GM23338 (cell line): ENCODE measurements around the gene CACNB1. TPM values are rescaled to one million over a fixed set of nuclear protein-coding genes. Genes with fewer than 3 reads are reported as not detected.

Experiments used
- ATAC-seq: fragments of 200-7000 bp; cut with Tn5 transposase; 3 replicates; pipeline ENCODE4 v1.9.1; 2020
- DNase-seq: peaks from one replicate; pipeline ENCODE4 v3.0.0-alpha.2; 2015; ENCODE audit warnings: low spot score
- H2AFZ ChIP-seq: fragments of 200-600 bp; sonication (generic); 2 replicates; pipeline ENCODE4 v1.8.0; 2016; ENCODE audit warnings: antibody characterized with exemption, mild to moderate bottlenecking, moderate library complexity
- H3F3A ChIP-seq: fragments of 200-600 bp; sonication (generic); replicated peaks from 2 replicates; pipeline ENCODE4 v1.8.0; 2017; ENCODE audit warnings: antibody characterized with exemption, mixed run types, low read depth
- H3K27ac ChIP-seq: fragments of 200-600 bp; sonication (generic); 2 replicates; pipeline ENCODE4 v1.6.1; 2016; ENCODE audit warnings: low read depth
- H3K27me3 ChIP-seq: fragments of 200-600 bp; sonication (generic); 2 replicates; pipeline ENCODE4 v1.8.0; 2016; ENCODE audit warnings: mild to moderate bottlenecking, mixed run types, moderate library complexity; ENCODE audit not compliant: insufficient read depth
- H3K36me3 ChIP-seq: fragments of 200-600 bp; sonication (generic); 2 replicates; pipeline ENCODE4 v1.8.0; 2016; ENCODE audit warnings: mild to moderate bottlenecking; ENCODE audit not compliant: insufficient read depth
- H3K4me1 ChIP-seq: fragments of 200-600 bp; sonication (generic); 2 replicates; pipeline ENCODE4 v1.8.0; 2016; ENCODE audit warnings: mild to moderate bottlenecking, moderate library complexity; ENCODE audit not compliant: insufficient read depth
- H3K4me2 ChIP-seq: fragments of 200-600 bp; sonication (generic); 2 replicates; pipeline ENCODE4 v1.7.1; 2017; ENCODE audit warnings: mixed run types
- H3K4me3 ChIP-seq: fragments of 200-600 bp; sonication (generic); 2 replicates; pipeline ENCODE4 v1.6.1; 2016; ENCODE audit warnings: mixed run types
- H3K79me2 ChIP-seq: fragments of 200-600 bp; sonication (generic); replicated peaks from 2 replicates; pipeline ENCODE4 v1.8.0; 2017; ENCODE audit warnings: mild to moderate bottlenecking; ENCODE audit not compliant: insufficient read depth
- H3K9me2 ChIP-seq: fragments of 200-600 bp; sonication (generic); 2 replicates; pipeline ENCODE4 v1.8.0; 2017; ENCODE audit not compliant: insufficient read depth
- H4K20me1 ChIP-seq: fragments of 200-600 bp; sonication (generic); replicated peaks from 2 replicates; pipeline ENCODE4 v1.8.0; 2017; ENCODE audit warnings: mild to moderate bottlenecking; ENCODE audit not compliant: insufficient read depth
- H3K27ac Mint-ChIP-seq: 2 replicates; pipeline ENCODE4 v1.8.0; 2020; ENCODE audit warnings: inconsistent platforms, mild to moderate bottlenecking, moderate library complexity, mixed read lengths
- H3K27me3 Mint-ChIP-seq: 3 replicates; pipeline ENCODE4 v1.8.0; 2022; ENCODE audit warnings: low read depth, mild to moderate bottlenecking, moderate library complexity, mixed read lengths, inconsistent platforms; ENCODE audit not compliant: insufficient read depth, poor library complexity
- H3K36me3 Mint-ChIP-seq: 3 replicates; pipeline ENCODE4 v1.8.0; 2021; ENCODE audit warnings: low read depth, mild to moderate bottlenecking, inconsistent platforms, moderate library complexity, mixed read lengths
- H3K4me1 Mint-ChIP-seq: 3 replicates; pipeline ENCODE4 v1.8.0; 2020; ENCODE audit warnings: mild to moderate bottlenecking, inconsistent platforms, mixed read lengths
- H3K4me3 Mint-ChIP-seq: 3 replicates; pipeline ENCODE4 v1.8.0; 2021; ENCODE audit warnings: moderate library complexity, mild to moderate bottlenecking, inconsistent platforms, mixed read lengths
- H3K9me3 Mint-ChIP-seq: 3 replicates; pipeline ENCODE4 v1.8.0; 2020; ENCODE audit warnings: moderate library complexity, mild to moderate bottlenecking, inconsistent platforms, mixed read lengths
- CREB1 ChIP-seq: fragments of 250-450 bp; sonication (Bioruptor Pico); IDR thresholded peaks from 2 replicates; pipeline ENCODE4 v1.5.0; 2020; ENCODE audit warnings: low read depth, mild to moderate bottlenecking, moderate library complexity
- EZH2 ChIP-seq: fragments of 200-600 bp; sonication (generic); IDR thresholded peaks from one replicate; pipeline ENCODE4 v1.8.0; 2017; ENCODE audit warnings: antibody characterized with exemption, mild to moderate bottlenecking, low read depth; ENCODE audit not compliant: unreplicated experiment
- EZH2phosphoT487 ChIP-seq: fragments of 200-600 bp; sonication (generic); IDR thresholded peaks from one replicate; pipeline ENCODE4 v1.8.1; 2018; ENCODE audit warnings: antibody characterized with exemption; ENCODE audit not compliant: unreplicated experiment
- JUNB ChIP-seq: IDR thresholded peaks from one replicate; pipeline ENCODE4 v1.6.1; 2016; ENCODE audit warnings: antibody characterized with exemption; ENCODE audit not compliant: unreplicated experiment
- NANOG ChIP-seq: IDR thresholded peaks from 2 replicates; pipeline ENCODE4 v1.6.1; 2016; ENCODE audit warnings: antibody characterized with exemption, borderline replicate concordance
- POLR2AphosphoS5 ChIP-seq: IDR thresholded peaks from 2 replicates; pipeline ENCODE4 v1.6.1; 2016; ENCODE audit warnings: antibody characterized with exemption, low read depth
- STAT1 ChIP-seq: IDR thresholded peaks from one replicate; pipeline ENCODE4 v1.6.1; 2016; ENCODE audit warnings: antibody characterized with exemption; ENCODE audit not compliant: unreplicated experiment
- ZNF114 ChIP-seq: fragments of 250-450 bp; sonication (Bioruptor Pico); IDR thresholded peaks from 2 replicates; pipeline ENCODE4 v1.5.0; 2020; ENCODE audit warnings: mild to moderate bottlenecking, moderate library complexity
- ZNF331 ChIP-seq: fragments of 250-450 bp; sonication (Bioruptor Pico); IDR thresholded peaks from 2 replicates; pipeline ENCODE4 v1.5.0; 2020; ENCODE audit warnings: low read depth, mild to moderate bottlenecking, moderate library complexity
- polyA plus RNA-seq: library from polyadenylated mRNA; unstranded; fragments of >200 nt; fragmentation: Nextera tagmentation; extraction: Ambion mirVana; gene quantifications from 2 replicates; pipeline ENCODE4 v1.2.1, GENCODE V29; 2016
- total RNA-seq: library from RNA; depleted of rRNA; stranded (reverse); fragments of >200 nt; shearing (Covaris generic); gene quantifications from 2 replicates; pipeline ENCODE4 v1.2.3, GENCODE V29; 2014
- TF ChIP-seq, protein P1 (sequence below): IDR thresholded peaks from 2 replicates; pipeline ENCODE4 v1.6.1; 2016; ENCODE audit warnings: antibody characterized with exemption
- TF ChIP-seq, protein P2 (sequence below), 2 experiments: fragments of 200-600 bp in 1 of 2; sonication (generic) in 1 of 2; conservative IDR thresholded peaks; 2 replicates each; pipeline versions ENCODE4 v1.5.1 to v1.6.1; 2016 to 2017; ENCODE audit warnings: antibody characterized with exemption in 2 of 2, low read depth in 2 of 2, mild to moderate bottlenecking in 2 of 2, moderate library complexity in 1 of 2
- TF ChIP-seq, protein P3 (sequence below): fragments of 250-450 bp; sonication (Bioruptor Pico); IDR thresholded peaks from 2 replicates; pipeline ENCODE4 v1.5.0; 2020; ENCODE audit warnings: mild to moderate bottlenecking, moderate library complexity

CACNB1 gene
- total and polyA plus RNA-seq, 2 experiments from 2014 or later: 8.4 to 13.1 TPM

DNA sequence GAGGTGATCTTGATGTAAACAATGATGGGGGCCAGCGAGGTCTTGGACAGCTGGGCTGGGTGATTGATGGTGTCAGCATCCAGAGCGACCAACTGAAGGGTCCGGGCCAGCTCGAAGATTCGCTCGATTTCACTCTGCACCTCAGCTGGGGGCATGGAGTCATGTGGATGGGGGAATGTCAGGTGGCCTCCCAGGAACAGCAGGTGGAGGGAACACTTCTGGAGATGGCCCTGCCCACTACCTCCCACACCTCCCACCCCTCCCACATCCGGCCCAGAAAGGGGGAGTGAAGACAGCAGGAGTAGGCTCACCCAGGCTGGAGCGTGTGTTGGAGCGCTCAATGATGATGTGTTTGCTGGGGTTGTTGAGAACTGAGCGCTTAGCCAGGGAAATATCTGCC lies 13.7 kb downstream of the CACNB1 start (continued):
- TF ChIP-seq, protein P1, sequence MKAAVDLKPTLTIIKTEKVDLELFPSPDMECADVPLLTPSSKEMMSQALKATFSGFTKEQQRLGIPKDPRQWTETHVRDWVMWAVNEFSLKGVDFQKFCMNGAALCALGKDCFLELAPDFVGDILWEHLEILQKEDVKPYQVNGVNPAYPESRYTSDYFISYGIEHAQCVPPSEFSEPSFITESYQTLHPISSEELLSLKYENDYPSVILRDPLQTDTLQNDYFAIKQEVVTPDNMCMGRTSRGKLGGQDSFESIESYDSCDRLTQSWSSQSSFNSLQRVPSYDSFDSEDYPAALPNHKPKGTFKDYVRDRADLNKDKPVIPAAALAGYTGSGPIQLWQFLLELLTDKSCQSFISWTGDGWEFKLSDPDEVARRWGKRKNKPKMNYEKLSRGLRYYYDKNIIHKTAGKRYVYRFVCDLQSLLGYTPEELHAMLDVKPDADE: no peak
- TF ChIP-seq ZNF114 (no peak), JUNB (no peak), STAT1 (no peak), POLR2AphosphoS5 (no peak)

DNA sequence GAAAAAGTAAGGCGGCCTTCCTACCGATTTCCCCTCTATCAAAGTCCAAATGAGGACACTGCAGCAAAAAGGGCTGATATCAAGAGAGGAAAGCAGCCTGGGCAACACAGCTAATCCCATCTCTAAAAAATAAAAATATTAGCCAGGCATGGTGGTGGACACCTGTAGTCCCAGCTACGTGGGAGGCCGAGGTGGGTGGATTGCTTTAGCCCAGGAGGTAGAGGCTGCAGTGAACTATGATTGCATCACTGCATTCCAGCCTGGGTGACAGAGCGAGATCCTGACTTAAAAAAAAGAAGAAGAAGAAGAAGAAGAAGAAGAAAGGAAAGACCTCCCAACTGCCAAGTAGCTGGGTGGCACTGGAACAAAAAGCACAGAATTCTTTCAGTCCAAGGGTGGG lies 14.4 kb downstream of the CACNB1 start:
- Histone ChIP-seq H3K4me1 (no peaks in the 10 kb centered on the region), H3F3A (0 out of 2 replicates have a peak, but pooled peaks cover 5% of the 10 kb centered on the region), H4K20me1 (no peaks in the 10 kb centered on the region; the same call in 1 of the 2 replicates), H3K36me3 (peaks cover 18% of the 10 kb centered on the region), H3K4me2 (no peak overlapping the region), H3K4me3 (no peak overlapping the region), H3K27me3 (no peaks in the 10 kb centered on the region), H3K79me2 (no peaks in the 10 kb centered on the region), H3K9me2 (no peaks in the 10 kb centered on the region), H2AFZ (no peak overlapping the region), H3K27ac (no peak overlapping the region)
- Mint-ChIP-seq H3K36me3 (peaks cover 42% of the 10 kb centered on the region), H3K27ac (no peak overlapping the region), H3K4me1 (peaks cover 1% of the 10 kb centered on the region; the same call in 1 of the 3 replicates), H3K4me3 (no peak overlapping the region; the same call in 2 of the 3 replicates), H3K27me3 (peaks cover 6% of the 10 kb centered on the region), H3K9me3 (no peaks in the 10 kb centered on the region)
- no peak for DNase-seq
- no peak for ATAC-seq
- TF ChIP-seq CREB1 (no peak), POLR2AphosphoS5 (no peak), NANOG (no peak), ZNF331 (no peak), STAT1 (no peak), ZNF114 (no peak), EZH2 (no peak), EZH2phosphoT487 (no peak), JUNB (no peak)
- TF ChIP-seq, protein P2, sequence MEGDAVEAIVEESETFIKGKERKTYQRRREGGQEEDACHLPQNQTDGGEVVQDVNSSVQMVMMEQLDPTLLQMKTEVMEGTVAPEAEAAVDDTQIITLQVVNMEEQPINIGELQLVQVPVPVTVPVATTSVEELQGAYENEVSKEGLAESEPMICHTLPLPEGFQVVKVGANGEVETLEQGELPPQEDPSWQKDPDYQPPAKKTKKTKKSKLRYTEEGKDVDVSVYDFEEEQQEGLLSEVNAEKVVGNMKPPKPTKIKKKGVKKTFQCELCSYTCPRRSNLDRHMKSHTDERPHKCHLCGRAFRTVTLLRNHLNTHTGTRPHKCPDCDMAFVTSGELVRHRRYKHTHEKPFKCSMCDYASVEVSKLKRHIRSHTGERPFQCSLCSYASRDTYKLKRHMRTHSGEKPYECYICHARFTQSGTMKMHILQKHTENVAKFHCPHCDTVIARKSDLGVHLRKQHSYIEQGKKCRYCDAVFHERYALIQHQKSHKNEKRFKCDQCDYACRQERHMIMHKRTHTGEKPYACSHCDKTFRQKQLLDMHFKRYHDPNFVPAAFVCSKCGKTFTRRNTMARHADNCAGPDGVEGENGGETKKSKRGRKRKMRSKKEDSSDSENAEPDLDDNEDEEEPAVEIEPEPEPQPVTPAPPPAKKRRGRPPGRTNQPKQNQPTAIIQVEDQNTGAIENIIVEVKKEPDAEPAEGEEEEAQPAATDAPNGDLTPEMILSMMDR (conservative IDR thresholded peaks at IDR 0.05; ENCODE audit: low read depth in 2 of 2): no peak
- TF ChIP-seq, protein P1: no peak
- TF ChIP-seq, protein P3, sequence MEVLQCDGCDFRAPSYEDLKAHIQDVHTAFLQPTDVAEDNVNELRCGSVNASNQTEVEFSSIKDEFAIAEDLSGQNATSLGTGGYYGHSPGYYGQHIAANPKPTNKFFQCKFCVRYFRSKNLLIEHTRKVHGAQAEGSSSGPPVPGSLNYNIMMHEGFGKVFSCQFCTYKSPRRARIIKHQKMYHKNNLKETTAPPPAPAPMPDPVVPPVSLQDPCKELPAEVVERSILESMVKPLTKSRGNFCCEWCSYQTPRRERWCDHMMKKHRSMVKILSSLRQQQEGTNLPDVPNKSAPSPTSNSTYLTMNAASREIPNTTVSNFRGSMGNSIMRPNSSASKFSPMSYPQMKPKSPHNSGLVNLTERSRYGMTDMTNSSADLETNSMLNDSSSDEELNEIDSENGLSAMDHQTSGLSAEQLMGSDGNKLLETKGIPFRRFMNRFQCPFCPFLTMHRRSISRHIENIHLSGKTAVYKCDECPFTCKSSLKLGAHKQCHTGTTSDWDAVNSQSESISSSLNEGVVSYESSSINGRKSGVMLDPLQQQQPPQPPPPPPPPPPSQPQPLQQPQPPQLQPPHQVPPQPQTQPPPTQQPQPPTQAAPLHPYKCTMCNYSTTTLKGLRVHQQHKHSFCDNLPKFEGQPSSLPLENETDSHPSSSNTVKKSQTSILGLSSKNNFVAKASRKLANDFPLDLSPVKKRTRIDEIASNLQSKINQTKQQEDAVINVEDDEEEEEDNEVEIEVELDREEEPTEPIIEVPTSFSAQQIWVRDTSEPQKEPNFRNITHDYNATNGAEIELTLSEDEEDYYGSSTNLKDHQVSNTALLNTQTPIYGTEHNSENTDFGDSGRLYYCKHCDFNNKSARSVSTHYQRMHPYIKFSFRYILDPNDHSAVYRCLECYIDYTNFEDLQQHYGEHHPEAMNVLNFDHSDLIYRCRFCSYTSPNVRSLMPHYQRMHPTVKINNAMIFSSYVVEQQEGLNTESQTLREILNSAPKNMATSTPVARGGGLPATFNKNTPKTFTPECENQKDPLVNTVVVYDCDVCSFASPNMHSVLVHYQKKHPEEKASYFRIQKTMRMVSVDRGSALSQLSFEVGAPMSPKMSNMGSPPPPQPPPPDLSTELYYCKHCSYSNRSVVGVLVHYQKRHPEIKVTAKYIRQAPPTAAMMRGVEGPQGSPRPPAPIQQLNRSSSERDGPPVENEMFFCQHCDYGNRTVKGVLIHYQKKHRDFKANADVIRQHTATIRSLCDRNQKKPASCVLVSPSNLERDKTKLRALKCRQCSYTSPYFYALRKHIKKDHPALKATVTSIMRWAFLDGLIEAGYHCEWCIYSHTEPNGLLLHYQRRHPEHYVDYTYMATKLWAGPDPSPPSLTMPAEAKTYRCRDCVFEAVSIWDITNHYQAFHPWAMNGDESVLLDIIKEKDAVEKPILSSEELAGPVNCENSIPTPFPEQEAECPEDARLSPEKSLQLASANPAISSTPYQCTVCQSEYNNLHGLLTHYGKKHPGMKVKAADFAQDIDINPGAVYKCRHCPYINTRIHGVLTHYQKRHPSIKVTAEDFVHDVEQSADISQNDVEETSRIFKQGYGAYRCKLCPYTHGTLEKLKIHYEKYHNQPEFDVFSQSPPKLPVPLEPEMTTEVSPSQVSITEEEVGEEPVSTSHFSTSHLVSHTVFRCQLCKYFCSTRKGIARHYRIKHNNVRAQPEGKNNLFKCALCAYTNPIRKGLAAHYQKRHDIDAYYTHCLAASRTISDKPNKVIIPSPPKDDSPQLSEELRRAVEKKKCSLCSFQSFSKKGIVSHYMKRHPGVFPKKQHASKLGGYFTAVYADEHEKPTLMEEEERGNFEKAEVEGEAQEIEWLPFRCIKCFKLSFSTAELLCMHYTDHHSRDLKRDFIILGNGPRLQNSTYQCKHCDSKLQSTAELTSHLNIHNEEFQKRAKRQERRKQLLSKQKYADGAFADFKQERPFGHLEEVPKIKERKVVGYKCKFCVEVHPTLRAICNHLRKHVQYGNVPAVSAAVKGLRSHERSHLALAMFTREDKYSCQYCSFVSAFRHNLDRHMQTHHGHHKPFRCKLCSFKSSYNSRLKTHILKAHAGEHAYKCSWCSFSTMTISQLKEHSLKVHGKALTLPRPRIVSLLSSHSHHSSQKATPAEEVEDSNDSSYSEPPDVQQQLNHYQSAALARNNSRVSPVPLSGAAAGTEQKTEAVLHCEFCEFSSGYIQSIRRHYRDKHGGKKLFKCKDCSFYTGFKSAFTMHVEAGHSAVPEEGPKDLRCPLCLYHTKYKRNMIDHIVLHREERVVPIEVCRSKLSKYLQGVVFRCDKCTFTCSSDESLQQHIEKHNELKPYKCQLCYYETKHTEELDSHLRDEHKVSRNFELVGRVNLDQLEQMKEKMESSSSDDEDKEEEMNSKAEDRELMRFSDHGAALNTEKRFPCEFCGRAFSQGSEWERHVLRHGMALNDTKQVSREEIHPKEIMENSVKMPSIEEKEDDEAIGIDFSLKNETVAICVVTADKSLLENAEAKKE: no peak
